Kidney (tissue), 14 donors: ENCODE data around the gene DDX10. TPM values are rescaled to one million over a fixed set of nuclear protein-coding genes. Genes with fewer than 3 reads are reported as not detected.
"Not testable (repeated sequence)": the region's sequence is repeated elsewhere in the genome, so short reads cannot be mapped to it uniquely, and the experiment has no call there.

Experiments
- DNase-seq, 5 donors: peaks; one replicate each; pipeline ENCODE4 v3.0.0-alpha.2; 2013 to 2020
- FAIRE-seq: peaks from 2 replicates; lab custom pipeline; 2012; peaks lifted over from hg19 to GRCh38; lab: Jason Lieb, UNC
- H3K27ac ChIP-seq, 2 donors: one replicate each; pipeline ENCODE4 v1.7.0; 2013; ENCODE audit warnings: low read depth in 2 of 2, low read length in 2 of 2, inconsistent platforms in 1 of 2
- H3K27me3 ChIP-seq: one replicate; pipeline ENCODE4 v1.7.1; 2013; ENCODE audit warnings: low read length, inconsistent platforms; ENCODE audit not compliant: control insufficient read depth, insufficient read depth
- H3K36me3 ChIP-seq, 3 donors: one replicate each; pipeline versions ENCODE4 v1.7.0 to v1.7.1; 2013; ENCODE audit warnings: low read length in 3 of 3, control low read depth in 1 of 3, inconsistent platforms in 1 of 3; ENCODE audit not compliant: insufficient read depth in 3 of 3, control insufficient read depth in 2 of 3
- H3K4me1 ChIP-seq, 3 donors: one replicate each; pipeline versions ENCODE4 v1.7.0 to v1.7.1; 2013; ENCODE audit warnings: low read length in 3 of 3, inconsistent platforms in 1 of 3, low read depth in 1 of 3; ENCODE audit not compliant: control insufficient read depth in 2 of 3, insufficient read depth in 2 of 3
- H3K4me3 ChIP-seq, 3 donors: one replicate each; pipeline versions ENCODE4 v1.7.0 to v1.8.1; 2013; ENCODE audit warnings: low read length in 3 of 3, control low read depth in 1 of 3, inconsistent platforms in 1 of 3
- H3K9ac ChIP-seq, 3 donors: one replicate each; pipeline versions ENCODE4 v1.7.0 to v1.7.1; 2013; ENCODE audit warnings: low read length in 3 of 3, control low read depth in 1 of 3, inconsistent platforms in 1 of 3
- H3K9me3 ChIP-seq, 3 donors: one replicate each; pipeline versions ENCODE4 v1.7.0 to v1.7.1; 2013; ENCODE audit warnings: low read length in 3 of 3, control low read depth in 1 of 3, inconsistent platforms in 1 of 3; ENCODE audit not compliant: control insufficient read depth in 2 of 3, insufficient read depth in 1 of 3
- intact Hi-C: fragments of 100-400 bp; cut with DNase I; formaldehyde crosslinking; loops from one replicate; pipeline ENCODE4 v1.11.1; 2022
- polyA plus RNA-seq: library from polyadenylated mRNA; stranded (reverse); fragments of 350-450 nt; fragmentation: Illumina TruSeq; extraction: RNeasy Lipid Tissue Mini Kit (QIAGEN cat#74804); gene quantifications from one replicate; pipeline ENCODE4 v1.2.3, GENCODE V29; 2014; ENCODE audit warnings: low read depth, low replicate concordance; ENCODE audit not compliant: insufficient read depth
- total RNA-seq: library from RNA; stranded (reverse); fragmentation: NEBNext Ultra II Directional; extraction: Animal tissue kit (Norgen Biotek cat#: 25700); gene quantifications from one replicate; pipeline ENCODE4 v1.2.1, GENCODE V29; 2021
- TF ChIP-seq, protein P1 (sequence below): IDR thresholded peaks from 3 replicates; pipeline ENCODE4 v1.5.1; 2012; ENCODE audit warnings: mild to moderate bottlenecking, moderate library complexity, borderline replicate concordance; ENCODE audit not compliant: insufficient read depth; ENCODE audit errors: extremely low read depth
- donor health status: control.
- donor health status: control.
- donor health status: control.
- donor health status: control.
- donor health status: control.
- donor health status: DM: yes; HTN: yes; CAD: no.
- donor health status: Normal renal cell carcinoma (clear cell type).

The DDX10 gene
- total and polyA plus RNA-seq, 2 donors from 2014 or later, result 24.8 to 79.2 TPM

GRCh38 chr11:108639146-108639545, 25.7 kb upstream of the DDX10 start:
- no peaks in the 10 kb centered on the region for H3K4me1 ChIP-seq
- FAIRE-seq, result no peak

DNA sequence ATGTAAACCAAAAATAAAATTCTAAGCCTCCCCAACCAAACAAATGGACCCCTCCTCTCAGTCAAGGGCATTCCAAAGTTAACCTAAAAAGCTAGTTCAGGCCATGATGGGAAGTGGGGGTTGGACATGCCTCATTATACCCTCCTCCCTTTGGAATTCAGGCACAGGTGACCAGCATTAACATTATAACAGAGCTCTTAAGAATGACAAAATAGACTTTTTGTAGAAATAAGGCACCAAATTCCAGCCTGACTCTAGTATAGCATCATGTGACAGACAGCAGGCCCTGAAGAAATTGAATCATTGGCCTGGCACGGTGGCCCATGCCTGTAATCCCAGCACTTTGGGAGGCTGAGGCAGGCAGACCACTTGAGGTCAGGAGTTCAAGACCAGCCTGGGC, 23.1 kb upstream of the DDX10 start:
- intact Hi-C loops, FAIRE-seq: not testable (repeated sequence)

More at GRCh38 chr11:108639146-108639545, 25.7 kb upstream of the DDX10 start:
- Histone ChIP-seq H3K36me3 (no peaks in the 10 kb centered on the region), H3K4me3 (no peak overlapping the region), H3K9me3 (no peaks in the 10 kb centered on the region), H3K27ac (no peak overlapping the region), H3K9ac (no peak overlapping the region), H3K27me3 (no peaks in the 10 kb centered on the region)
- TF ChIP-seq, protein P1, sequence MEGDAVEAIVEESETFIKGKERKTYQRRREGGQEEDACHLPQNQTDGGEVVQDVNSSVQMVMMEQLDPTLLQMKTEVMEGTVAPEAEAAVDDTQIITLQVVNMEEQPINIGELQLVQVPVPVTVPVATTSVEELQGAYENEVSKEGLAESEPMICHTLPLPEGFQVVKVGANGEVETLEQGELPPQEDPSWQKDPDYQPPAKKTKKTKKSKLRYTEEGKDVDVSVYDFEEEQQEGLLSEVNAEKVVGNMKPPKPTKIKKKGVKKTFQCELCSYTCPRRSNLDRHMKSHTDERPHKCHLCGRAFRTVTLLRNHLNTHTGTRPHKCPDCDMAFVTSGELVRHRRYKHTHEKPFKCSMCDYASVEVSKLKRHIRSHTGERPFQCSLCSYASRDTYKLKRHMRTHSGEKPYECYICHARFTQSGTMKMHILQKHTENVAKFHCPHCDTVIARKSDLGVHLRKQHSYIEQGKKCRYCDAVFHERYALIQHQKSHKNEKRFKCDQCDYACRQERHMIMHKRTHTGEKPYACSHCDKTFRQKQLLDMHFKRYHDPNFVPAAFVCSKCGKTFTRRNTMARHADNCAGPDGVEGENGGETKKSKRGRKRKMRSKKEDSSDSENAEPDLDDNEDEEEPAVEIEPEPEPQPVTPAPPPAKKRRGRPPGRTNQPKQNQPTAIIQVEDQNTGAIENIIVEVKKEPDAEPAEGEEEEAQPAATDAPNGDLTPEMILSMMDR, result no peak
- no peak for DNase-seq
- intact Hi-C loops, result no loop called here

DNA sequence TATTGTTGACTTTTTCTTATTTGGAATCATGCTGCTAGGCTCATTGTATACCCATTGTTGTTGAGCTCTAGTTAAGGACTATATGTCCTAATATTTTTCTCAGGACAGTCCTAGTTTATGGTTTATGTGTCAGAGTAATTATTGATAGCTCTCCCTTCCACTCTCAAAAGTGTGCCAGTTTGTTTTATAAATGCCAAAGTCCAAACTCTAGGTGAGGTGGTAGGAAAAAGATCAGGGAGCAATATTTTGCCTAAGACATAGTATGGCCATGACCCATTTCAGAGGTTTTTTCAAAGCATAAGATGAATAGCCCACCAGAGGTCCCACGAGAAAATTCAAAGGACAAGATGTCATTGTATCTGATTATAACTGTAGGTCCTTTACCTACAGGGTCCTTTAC, 20.9 kb upstream of the DDX10 start:
- FAIRE-seq (no peak), DNase-seq (no peak)
- Histone ChIP-seq H3K27me3 (no peaks in the 10 kb centered on the region), H3K27ac (no peak overlapping the region), H3K4me3 (no peak overlapping the region), H3K9me3 (no peaks in the 10 kb centered on the region), H3K4me1 (peaks cover 0 to 11% (median 9%) of the 10 kb centered on the region in 3 donors), H3K36me3 (no peaks in the 10 kb centered on the region), H3K9ac (no peak overlapping the region)
- TF ChIP-seq, protein P1, result no peak
- intact Hi-C loops, result no loop called here

More for the DNA sequence above, 23.1 kb upstream of the DDX10 start:
- H3K36me3 ChIP-seq, H3K9ac ChIP-seq, H3K4me1 ChIP-seq, H3K4me3 ChIP-seq, DNase-seq, H3K27me3 ChIP-seq, H3K9me3 ChIP-seq, H3K27ac ChIP-seq: not testable (repeated sequence)

- TF ChIP-seq, protein P1, result no peak
- H3K27me3 ChIP-seq, result no peaks in the 10 kb centered on the region
- no peak overlapping the region for H3K27ac ChIP-seq
- H3K4me3 ChIP-seq, result no peak overlapping the region
- no peak for FAIRE-seq
- H3K36me3 ChIP-seq, result no peaks in the 10 kb centered on the region
- H3K9me3 ChIP-seq, result no peaks in the 10 kb centered on the region
- peaks cover 0 to 11% (median 9%) of the 10 kb centered on the region in 3 donors for H3K4me1 ChIP-seq
- intact Hi-C loops, result no loop called here
- DNase-seq, result no peak
- H3K9ac ChIP-seq, result no peak overlapping the region
Observed at GRCh38 chr11:108645970-108646369, 18.9 kb upstream of the DDX10 start.
